GM18505 (cell line): ENCODE results near the gene ZP2.
"Not testable (repeated sequence)": the region's sequence is repeated elsewhere in the genome, so short reads cannot be mapped to it uniquely, and the experiment has no call there.

ENCODE experiments used
- ATAC-seq: cut with Tn5 transposase; IDR thresholded peaks from one replicate; pipeline ENCODE4 v1.9.1; 2021; ENCODE audit not compliant: unreplicated experiment
- POLR2A ChIP-seq: IDR thresholded peaks from 4 replicates; pipeline ENCODE4 v1.6.1; 2011; ENCODE audit warnings: borderline replicate concordance; ENCODE audit not compliant: insufficient read depth, insufficient read length; ENCODE audit errors: extremely low read depth

ZP2 gene

DNA sequence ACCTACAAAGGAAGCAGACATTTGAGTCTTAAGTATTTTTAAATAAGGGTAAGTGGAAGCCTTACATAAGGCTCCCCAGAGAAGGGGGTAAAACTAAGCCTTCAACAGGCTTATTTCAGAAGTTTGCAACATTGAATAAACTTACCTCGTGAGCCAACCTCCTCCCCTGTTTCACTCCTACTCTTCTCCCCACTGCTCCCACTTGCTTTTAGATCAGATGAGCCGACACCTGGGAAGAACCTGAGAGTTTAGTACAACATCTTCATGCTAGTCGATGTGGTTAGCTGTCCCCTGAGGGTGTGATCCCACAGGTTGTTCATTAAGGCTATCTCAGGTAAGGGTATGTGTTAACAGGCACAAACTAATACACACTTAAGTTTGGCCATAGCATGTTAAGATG lies 13.8 kb downstream of the ZP2 start:
- no peak for TF ChIP-seq POLR2A

DNA sequence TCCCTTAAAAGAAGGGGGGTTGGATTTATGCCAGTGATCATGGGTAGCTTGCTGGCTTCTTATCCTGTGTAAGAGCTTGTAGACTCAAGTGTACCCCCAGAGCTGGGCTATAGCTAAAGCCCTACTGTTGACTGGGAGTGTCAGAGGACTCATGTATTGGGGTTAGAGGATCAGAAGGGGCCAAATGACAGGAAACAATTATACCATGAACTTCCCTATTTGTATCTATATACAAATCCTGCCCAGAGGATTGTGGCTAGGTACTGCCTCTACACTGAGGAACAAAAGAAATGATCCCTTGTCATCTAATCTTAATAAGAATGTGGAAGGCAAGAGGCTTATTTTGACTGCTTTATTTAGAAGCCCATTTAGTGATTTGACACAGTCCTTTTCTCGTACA lies 14.3 kb downstream of the ZP2 start:
- TF ChIP-seq POLR2A = no peak

More for the DNA sequence above, 13.8 kb downstream of the ZP2 start:
- ATAC-seq = no peak

DNA sequence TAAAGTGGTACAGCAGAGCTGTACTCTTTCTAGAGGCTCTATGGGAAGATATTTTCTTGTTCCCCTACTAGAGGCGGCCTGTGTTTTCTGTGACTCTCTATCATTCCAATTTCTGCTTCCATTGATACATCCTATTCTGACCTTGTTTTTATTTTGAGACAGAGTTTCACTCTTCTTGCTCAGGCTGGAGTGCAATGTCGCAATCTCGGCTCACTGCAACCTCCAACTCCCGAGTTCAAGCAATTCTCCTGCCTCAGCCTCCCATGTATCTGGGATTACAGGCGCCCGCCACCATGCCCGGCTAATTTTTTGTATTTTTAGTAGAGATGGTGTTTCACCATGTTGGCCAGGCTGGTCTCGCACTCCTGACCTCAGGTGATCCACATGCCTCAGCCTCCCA lies 16.0 kb downstream of the ZP2 start:
- not testable (repeated sequence) for ATAC-seq

More for the DNA sequence above, 14.3 kb downstream of the ZP2 start:
- no peak for ATAC-seq

DNA sequence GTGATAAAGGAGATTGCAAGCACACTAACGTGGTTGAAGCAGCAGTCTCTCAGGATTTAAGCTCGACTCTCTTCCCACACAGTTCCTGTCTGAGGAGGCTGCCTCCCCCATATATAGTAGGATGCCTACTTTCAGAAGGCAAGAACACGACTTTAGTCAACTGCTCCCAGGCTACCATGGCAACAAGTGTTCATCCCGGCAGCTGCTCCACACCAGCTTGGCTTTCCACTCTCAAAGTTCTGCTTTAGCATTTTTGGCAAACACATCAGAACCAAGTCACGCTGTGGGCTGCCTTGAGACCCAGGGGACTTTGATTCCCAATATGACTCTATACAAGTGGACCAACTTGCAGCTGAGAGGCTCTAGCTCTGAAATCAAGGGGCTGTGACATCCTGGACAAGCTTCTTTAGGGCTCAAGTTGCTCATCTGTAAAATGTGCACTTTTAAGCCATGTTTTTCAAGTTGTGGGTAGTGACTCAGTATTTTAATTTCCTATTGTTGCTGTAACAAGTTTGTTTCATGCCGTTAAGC lies 16.5 kb downstream of the ZP2 start:
- no peak for TF ChIP-seq POLR2A
- ATAC-seq = no peak

DNA sequence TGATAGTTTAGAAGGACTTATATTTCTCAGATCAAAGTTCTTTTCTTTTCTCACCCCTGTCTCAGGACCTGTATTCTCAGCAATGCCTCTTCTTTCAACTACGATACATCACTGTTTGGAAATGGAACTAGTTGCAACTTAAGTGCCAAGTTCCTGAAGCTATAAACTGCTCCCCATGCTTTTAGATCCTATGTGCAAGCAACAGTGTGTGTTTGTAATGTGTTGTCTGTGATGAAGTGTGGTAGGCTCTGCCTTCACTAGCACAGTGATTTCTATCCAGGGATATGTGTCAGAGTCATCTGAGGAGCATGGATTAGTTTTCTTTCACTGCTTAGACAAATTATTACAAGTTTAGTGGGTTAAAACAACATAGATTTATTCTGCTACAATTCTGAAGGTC lies 18.4 kb downstream of the ZP2 start:
- no peak for ATAC-seq
- TF ChIP-seq POLR2A = no peak

DNA sequence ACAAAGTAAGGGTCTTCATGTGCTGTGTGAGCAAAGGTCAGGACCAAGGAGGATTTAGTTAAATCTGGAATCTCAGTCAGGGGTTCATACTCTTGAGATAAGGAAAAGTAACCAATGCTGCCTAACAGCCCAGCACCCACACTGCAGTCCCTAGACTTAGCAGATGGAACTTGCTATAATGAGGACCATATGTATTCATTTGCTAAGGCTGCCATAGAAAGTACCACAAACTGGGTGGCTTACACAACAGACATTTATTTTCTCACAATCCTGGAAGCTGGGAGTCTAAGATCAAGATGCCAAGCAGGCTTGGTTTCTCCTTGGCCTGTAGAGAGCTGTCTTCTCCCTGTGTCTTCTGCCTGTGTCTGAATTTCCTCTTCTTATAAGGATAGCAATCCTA lies 20.8 kb downstream of the ZP2 start:
- no peak for ATAC-seq

DNA sequence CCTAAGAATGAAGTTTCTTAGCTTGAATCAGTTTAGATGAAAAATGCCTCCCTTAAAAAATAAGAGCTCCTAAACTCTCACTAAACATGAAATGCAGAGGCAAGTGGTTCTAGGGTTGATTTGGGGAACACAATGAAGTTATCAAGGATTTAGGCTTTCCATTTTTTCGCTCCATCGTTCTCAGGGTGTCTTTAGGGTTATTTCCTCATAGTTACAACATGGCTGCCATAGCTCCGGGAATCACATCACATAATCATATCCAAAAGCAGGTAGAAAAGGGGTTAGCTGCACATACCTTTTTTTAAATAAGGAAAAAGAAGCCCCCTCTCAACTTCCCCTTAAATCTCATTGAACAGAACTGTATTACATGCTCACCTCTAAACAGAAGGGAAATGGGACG lies 21.4 kb downstream of the ZP2 start:
- no peak for ATAC-seq
- TF ChIP-seq POLR2A = no peak

More for the DNA sequence above, 20.8 kb downstream of the ZP2 start:
- no peak for TF ChIP-seq POLR2A

DNA sequence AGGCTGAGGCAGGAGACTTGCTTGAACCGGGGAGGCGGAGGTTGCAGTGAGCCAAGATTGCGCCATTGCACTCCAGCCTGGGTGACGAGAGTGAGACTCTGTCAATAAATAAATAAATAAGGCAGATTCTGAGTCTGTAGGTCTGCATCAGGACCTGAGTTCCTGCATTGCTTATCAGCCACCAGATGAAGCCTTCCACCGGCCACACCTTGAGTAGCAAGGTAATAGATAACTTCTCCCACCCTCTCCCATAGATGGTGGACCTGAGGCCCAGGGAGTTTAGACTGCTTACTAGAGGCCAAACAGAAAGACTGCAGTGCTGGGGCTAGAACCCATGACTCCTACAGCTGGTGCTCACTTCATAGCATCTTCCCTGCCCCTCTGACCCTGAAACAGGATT lies 22.1 kb downstream of the ZP2 start:
- TF ChIP-seq POLR2A = no peak
- ATAC-seq = no peak

DNA sequence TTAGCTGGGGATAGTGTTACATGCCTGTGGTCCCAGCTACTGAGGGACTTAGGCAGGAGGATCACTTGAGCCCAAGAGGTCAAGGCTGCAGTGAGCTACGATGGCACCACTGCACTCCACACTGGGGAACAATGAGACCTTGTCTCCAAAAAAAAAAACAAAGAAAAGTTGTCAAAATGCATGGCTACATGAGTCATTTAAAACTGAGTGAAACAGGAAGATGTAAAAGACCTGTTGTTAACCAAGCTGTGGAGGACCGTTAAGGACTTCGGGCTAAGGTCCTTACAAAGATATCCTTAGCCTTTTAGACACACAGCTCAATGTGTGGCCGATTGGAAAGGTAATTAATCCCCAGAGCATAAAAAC lies 25.1 kb downstream of the ZP2 start:
- ATAC-seq = no peak
- TF ChIP-seq POLR2A = no peak

DNA sequence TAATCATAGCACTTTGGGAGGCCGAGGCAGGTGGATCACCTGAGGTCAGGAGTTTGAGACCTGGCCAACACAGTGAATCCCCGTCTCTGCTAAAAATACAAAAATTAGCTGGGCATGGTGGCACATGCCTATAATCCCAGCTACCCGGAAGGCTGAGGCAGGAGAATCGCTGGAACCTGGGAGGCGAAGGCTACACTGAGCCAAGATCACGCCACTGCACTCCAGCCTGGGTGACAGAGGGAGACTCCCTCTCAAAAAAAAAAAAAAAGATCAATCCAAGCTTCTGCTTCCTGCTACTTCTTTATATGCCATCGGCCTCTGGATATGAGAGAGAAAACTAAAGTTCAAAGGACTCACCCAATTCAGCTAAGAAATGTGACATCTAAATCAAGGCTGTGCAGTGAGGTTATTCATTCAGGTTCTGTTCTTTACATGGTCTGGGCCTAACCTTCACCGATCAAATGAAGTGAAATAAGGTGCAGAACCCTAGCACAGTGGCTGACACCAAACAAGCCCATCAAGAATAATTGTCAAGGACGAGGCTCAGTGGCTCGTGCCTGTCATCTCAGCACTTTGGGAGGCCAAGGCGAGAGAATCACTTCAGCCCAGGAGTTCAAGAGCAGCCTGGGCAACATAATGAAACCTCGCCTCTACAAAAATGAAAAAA lies 25.6 kb downstream of the ZP2 start:
- TF ChIP-seq POLR2A = no peak
- no peak for ATAC-seq

DNA sequence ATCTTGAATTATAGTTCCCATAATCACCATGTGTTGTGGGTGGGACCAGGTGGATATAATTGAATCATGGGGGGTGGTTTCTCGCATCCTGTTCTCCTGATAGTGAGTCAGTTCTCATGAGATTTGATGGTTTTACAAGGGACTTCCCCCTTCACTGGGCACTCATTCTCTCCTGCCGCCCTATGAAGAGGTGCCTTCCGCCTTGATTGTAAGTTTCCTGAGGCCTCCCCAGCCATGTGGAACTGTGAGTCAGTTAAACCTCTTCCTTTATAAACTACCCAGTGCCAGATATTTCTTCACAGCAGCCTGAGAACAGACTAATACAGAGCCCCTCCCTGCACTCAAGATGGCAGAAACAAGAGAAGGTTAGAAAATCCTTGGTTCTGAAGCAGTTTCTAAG lies 26.5 kb downstream of the ZP2 start:
- TF ChIP-seq POLR2A = no peak
- no peak for ATAC-seq

DNA sequence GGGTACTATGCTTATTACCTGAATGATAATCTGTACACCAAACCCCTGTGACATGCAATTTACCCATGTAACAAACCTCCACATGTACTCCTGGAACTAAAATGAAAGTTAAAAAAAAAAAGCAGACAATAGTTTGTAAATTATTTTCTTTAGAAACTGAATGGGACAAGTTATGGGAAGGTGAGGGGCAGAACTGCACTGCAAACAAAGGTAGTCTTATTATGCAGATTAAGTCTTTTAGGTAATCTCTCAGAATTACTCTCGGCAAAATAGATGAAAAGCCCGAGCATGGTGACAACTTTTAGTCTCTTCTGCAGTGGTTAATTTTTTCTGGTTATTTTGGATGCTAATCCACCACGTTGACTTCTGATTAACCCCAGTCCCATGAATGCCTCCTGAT lies 27.4 kb downstream of the ZP2 start:
- TF ChIP-seq POLR2A = no peak
- ATAC-seq = no peak

DNA sequence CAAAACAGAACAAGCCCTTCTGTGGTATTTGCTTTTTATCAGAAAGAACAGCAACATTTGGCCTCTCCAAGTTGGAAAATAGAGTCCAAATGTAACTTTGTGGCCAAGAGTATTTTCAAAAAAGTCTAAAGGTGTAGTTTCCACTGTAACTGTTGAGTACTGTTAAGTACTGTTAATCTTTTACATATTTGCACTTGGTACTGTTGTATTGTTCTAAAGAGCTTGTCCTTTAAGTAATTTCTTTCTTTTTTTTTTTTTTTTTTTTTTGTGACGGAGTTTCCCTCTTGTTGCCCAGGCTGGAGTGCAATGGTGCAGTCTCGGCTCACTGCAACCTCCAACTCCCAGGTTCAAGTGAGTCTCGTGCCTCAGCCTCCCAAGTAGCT lies 31.4 kb downstream of the ZP2 start:
- ATAC-seq = no peak
- no peak for TF ChIP-seq POLR2A

DNA sequence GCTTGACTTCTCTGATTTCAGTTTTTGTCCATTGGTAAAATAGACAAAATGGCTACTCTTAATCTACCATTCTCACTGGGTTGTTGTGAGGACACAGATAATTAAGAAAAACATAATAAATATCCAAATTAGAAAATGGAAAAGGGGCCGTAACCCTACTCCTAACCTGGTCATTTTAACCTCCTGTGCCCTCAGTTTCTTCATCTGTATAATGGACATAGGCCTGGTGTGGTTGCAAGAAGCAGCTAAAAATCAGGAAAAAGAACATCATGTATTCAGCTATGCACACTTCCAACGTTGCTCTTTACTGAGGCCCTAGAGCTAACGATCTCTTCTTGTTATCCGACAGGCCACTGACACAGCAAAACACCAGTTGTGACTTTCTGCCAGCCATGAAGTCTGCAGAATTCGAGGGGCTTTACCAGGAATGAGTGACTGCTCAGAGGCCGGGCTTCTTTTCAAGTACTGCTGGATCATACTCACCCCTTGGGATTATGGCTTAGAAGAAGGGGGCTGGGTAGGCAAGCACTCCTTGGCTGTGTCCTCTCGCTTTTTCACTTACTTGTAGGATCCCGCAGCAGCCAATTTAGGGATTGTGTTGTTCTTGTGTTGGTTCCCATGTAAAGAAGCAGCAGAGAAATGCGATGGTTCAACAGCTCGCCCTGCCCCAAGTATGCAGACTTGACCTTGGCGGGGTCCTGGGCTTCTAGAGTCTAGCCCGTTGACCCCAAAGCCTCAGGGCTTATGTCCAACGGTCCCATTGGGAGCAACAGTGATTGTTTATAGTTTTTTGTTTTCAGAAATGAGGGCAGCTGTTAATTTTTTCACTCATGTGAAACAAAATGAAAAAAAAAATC lies 32.0 kb downstream of the ZP2 start:
- no peak for ATAC-seq
- TF ChIP-seq POLR2A = no peak

DNA sequence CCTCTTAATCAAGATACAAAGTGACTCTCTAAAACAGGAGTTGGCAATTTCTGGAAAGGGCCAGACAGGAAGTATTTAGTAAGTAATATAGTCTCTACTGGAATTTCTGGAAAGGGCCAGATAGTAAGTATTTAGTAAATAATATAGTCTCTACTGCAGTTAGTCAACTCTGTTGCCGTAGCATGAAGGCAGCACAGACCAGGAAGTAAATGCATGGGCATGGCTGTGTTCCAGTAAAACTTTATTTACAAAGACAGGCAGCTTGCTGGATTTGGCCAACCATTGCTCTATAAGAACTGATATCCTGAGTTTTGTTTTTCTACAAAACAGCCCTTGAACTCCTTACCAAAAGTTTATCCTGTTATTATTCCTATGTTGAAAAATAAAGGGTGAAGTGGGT lies 36.0 kb downstream of the ZP2 start:
- no peak for TF ChIP-seq POLR2A
- no peak for ATAC-seq

DNA sequence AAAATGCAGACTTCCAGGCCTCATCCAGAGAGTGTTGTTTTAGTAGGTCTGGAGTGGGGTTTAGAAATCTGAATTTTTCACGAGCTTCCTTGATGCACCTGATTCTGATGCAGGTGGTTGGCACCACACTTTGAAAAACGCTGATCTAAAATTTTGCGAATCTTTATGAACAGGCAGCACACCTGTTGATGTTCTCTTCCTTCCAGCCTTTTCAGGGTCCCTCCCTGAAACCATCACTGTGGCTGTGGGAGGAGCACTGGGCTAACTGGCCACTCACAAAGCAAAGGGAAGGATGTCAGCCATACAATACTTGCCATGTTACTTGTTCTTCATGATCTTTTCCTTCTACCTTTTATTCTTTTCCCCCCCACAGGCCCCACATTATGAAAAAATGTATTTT lies 38.7 kb downstream of the ZP2 start:
- no peak for TF ChIP-seq POLR2A
- ATAC-seq = no peak

DNA sequence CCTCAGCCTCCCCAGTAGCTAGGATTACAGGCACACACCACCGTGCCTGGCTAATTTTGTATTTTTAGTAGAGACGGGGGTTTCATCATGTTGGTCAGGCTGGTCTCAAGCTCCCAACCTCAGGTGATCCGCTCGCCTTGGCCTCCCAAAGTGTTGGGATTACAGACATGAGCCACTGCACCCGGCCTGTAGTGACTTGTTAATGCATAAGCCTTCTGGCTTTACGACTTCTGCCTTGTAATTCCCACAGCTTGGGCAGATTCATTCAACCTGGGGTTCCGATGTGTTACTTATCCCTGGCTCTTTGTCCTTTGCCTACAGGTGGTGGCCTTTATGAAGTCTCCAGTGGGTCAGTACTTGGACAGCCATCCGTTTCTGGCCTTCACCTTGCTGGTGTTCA lies 41.3 kb downstream of the ZP2 start:
- not testable (repeated sequence) for ATAC-seq
